GM19193 (cell line): ENCODE data around the gene UGT2B7.

Experiments
- POLR2A ChIP-seq: IDR thresholded peaks from 4 replicates; pipeline ENCODE4 v1.6.1; 2011; ENCODE audit not compliant: insufficient read depth, insufficient read length; ENCODE audit errors: extremely low read depth

Gene UGT2B7

GRCh38 chr4:69075061-69075792 is 21.0 kb upstream of the UGT2B7 start:
- no peak for TF ChIP-seq POLR2A

GRCh38 chr4:69078852-69079251 is 17.4 kb upstream of the UGT2B7 start:
- no peak for TF ChIP-seq POLR2A

GRCh38 chr4:69088473-69088872 is 7.8 kb upstream of the UGT2B7 start:
- TF ChIP-seq POLR2A = no peak

GRCh38 chr4:69089388-69089787 is 6.9 kb upstream of the UGT2B7 start:
- TF ChIP-seq POLR2A = no peak

GRCh38 chr4:69092190-69092589 is 4.1 kb upstream of the UGT2B7 start:
- no peak for TF ChIP-seq POLR2A

DNA sequence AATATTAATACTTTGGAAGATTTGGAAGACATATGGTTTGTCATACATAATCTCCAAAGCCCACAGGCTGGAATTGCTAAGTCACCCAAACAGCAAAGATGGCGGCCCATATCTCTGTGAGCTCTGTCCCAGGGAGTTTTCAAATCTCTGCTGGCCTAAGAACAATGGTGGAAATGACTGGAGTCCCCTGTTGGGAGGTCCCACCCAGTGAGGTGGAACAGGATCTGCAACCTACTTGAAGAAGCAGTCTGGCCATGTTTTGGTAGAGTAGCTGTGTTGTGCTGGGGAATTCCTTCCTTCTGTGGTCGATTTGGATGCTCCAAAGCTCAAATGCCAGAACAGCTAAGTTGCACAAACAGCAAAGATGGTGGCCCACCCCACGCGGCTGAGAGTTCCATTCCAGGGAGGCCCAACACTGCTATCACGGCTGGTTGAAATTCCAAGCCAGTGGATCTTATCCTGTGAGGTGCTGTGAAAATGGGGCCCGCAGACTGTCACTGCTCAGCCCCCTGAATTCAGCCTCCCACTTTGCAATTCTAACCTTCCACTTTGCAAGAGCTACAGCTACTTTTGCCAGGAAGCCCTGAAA is 3.2 kb upstream of the UGT2B7 start:
- no peak for TF ChIP-seq POLR2A

DNA sequence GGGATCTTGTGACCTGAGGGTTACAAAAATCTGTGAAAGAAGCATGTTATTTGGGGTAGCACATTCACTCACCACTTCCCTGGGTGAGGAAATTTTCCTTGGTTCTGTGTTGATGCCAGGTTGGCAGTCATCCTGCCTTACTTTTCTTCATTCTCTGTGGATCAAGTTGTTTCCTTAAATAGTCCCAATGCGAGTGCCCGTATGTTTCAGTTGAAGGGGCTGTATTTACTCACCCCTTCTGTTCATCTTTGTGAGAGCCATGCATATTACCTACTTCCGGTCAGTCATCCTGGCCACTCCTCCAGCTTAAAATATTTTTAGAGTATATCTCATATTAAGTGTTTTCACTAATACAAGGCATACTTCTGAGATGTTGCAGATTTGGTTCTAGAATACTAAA is 2.6 kb upstream of the UGT2B7 start:
- TF ChIP-seq POLR2A = no peak

GRCh38 chr4:69095301-69095731 is 958 bp upstream of the UGT2B7 start:
- no peak for TF ChIP-seq POLR2A

- no peak for TF ChIP-seq POLR2A
Measured at GRCh38 chr4:69096810-69097209, 536 bp downstream of the UGT2B7 start.

GRCh38 chr4:69098470-69098869 is 2.2 kb downstream of the UGT2B7 start:
- no peak for TF ChIP-seq POLR2A

GRCh38 chr4:69099910-69100309 is 3.6 kb downstream of the UGT2B7 start:
- TF ChIP-seq POLR2A = no peak

DNA sequence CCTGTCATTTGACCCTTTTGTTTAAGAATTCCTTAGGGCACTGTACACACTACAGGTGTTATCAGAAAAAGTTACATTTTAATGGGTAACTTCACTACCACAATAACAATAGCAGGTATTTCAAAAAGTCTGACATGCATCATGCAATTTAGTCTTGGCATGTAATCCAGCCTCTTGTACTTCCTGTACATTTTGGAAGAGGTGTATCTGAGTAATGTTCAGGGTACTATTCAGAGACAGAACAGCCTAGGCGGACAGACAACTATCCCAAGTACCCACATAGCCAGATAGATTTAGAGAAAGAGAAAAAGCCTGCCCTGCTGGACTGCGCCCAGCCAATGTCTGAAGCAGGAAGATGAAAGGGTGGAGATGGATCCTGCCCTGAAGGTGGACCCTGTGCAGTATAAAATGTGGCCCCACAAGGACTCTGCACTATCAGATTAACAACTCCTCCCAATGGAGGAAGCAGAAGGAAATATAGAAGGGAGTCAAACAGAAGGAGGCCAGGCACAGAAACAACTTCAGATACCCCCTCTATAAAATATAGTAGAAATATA is 8.5 kb downstream of the UGT2B7 start:
- no peak for TF ChIP-seq POLR2A

GRCh38 chr4:69115851-69116213 is 19.6 kb downstream of the UGT2B7 start:
- no peak for TF ChIP-seq POLR2A

DNA sequence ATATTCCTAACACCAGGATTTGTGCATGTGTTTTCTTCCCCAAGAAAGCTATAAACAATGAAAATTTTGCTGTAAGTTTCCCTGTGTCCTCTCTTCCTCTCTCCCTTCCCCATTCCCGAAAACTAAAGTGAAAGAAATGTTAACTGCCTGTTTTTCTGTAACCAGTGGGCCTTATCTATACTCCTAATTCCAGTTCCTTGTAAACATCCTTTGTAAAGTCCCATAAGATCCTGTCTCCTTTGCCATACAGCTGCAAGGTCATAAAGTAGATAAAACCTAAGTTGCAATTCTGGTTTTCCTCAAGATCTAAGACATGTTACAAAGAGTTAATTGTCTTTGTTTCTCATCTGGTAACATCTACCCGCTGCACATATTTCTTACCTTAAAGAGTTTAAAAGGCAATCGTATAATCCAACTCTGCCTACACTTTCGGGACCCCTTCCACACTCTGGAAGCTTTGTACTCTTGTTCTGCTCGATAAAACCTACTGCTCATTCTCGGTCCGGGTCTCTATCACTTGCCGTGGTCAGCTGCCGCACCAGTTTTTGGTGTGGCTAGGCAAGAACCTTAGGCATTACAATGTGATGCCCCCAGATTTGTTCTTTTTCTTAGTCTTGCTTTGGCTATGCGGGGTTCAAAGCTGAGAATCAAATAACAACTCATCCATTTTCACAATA is 20.5 kb downstream of the UGT2B7 start:
- TF ChIP-seq POLR2A = no peak

DNA sequence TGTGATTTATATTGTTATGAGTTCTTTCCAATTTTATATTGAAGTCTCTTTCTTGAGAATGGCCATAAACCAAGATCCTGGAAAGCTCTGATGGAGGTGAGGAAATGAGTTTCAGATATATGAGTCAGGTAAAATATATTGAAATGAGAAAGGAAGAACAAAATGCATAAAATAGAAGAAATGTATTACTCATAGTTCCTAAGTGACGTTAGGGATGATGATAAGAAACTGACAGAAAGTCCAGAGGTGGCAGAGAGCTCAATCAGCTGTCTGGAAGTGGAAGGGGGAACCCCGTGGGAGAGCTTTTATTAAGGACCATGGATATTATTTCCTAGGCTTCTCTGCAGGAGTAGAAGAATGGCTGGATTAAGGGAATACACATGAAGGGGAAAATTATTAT is 24.6 kb downstream of the UGT2B7 start:
- no peak for TF ChIP-seq POLR2A

GRCh38 chr4:69122476-69122875 is 26.2 kb downstream of the UGT2B7 start:
- no peak for TF ChIP-seq POLR2A
